Gastroesophageal sphincter (tissue), 4 donors: ENCODE measurements around the gene LTBR. TPM values are rescaled to one million over a fixed set of nuclear protein-coding genes. Genes with fewer than 3 reads are reported as not detected.

Source experiments
- ATAC-seq: fragments of 150-250 bp; one replicate; pipeline ENCODE4 v1.9.1; 2016; ENCODE audit warnings: mild to moderate bottlenecking, moderate library complexity
- H3K27ac ChIP-seq, 4 donors: fragments of 200-600 bp; sonication (generic) in 3 of 4; 1 replicate in 3 of 4; 2 replicates in 1 of 4; pipeline ENCODE4 v1.5.1; 2016 to 2019
- H3K27me3 ChIP-seq: fragments of 200-600 bp; sonication (generic); one replicate; pipeline ENCODE4 v1.5.1; 2019
- H3K36me3 ChIP-seq, 2 donors: fragments of 200-600 bp; sonication (generic); one replicate each; pipeline ENCODE4 v1.5.1; 2019; ENCODE audit warnings: control low read depth in 1 of 2
- H3K4me1 ChIP-seq, 3 donors: fragments of 200-600 bp; sonication (generic); 1 replicate in 2 of 3; 2 replicates in 1 of 3; pipeline ENCODE4 v1.5.1; 2016 to 2019; ENCODE audit warnings: control low read depth in 2 of 3
- H3K4me3 ChIP-seq, 2 donors: fragments of 200-600 bp; sonication (generic); one replicate each; pipeline ENCODE4 v1.5.1; 2019; ENCODE audit warnings: mild to moderate bottlenecking in 1 of 2, moderate library complexity in 1 of 2
- H3K9me3 ChIP-seq, 3 donors: fragments of 200-600 bp; sonication (generic); one replicate each; pipeline ENCODE4 v1.5.1; 2017 to 2019; ENCODE audit warnings: control low read depth in 2 of 3
- CTCF ChIP-seq, 4 experiments: fragments of 200-600 bp in 2 of 4; fragments of 450-650 bp in 2 of 4; sonication (generic) in 1 of 4; IDR thresholded peaks; one replicate each; pipeline ENCODE4 v1.5.1; 2017 to 2019; ENCODE audit warnings: antibody characterized with exemption in 4 of 4, mild to moderate bottlenecking in 2 of 4, moderate library complexity in 2 of 4
- EP300 ChIP-seq: sonication (generic); formaldehyde crosslinking; IDR thresholded peaks from one replicate; pipeline ENCODE4 v1.6.1; 2017; ENCODE audit warnings: antibody characterized with exemption, mild to moderate bottlenecking
- POLR2A ChIP-seq, 2 donors: fragments of 450-650 bp; IDR thresholded peaks; one replicate each; pipeline ENCODE4 v1.6.1; 2017; ENCODE audit warnings: antibody characterized with exemption in 2 of 2, mild to moderate bottlenecking in 2 of 2, moderate library complexity in 1 of 2
- POLR2AphosphoS5 ChIP-seq: sonication (generic); formaldehyde crosslinking; IDR thresholded peaks from one replicate; pipeline ENCODE4 v1.6.1; 2017; ENCODE audit warnings: antibody characterized with exemption
- WGBS, 2 donors: methylation state at CpG; one replicate each; pipeline ENCODE4 v1.1.5; 2018; ENCODE audit warnings: low coverage in 1 of 2; 5-methylcytosine and 5-hydroxymethylcytosine counted together
- total RNA-seq, 4 donors: library from RNA; depleted of rRNA; stranded (reverse); fragments of >200 nt; gene quantifications; one replicate each; pipeline ENCODE4 v1.1.0, GENCODE V29; 2016

Gene LTBR
- total RNA-seq, 4 donors from 2014 or later: 86.5 to 139 (median 119) TPM

GRCh38 chr12:6386491-6386890, 2.5 kb downstream of the LTBR start:
- H3K4me3 ChIP-seq: no peak overlapping the region
- H3K4me1 ChIP-seq: peaks cover 0 to 76% (median 19%) of the 10 kb centered on the region in 3 donors
- WGBS, 2 donors: 40 to 48% methylated on average over 1 of the region's 1 CpG
- no peaks in the 10 kb centered on the region for H3K27me3 ChIP-seq
- TF ChIP-seq POLR2A (IDR thresholded peaks at IDR 0.05) (no peak), EP300 (no peak), POLR2AphosphoS5 (no peak), CTCF (IDR thresholded peaks at IDR 0.05) (no peak)
- H3K9me3 ChIP-seq: no peaks in the 10 kb centered on the region
- H3K27ac ChIP-seq: peak overlapping the region in 3 of 4 donors; percentile 53 to 97 (median 94)
- no peak for ATAC-seq
- peaks cover 0 to 58% of the 10 kb centered on the region in 2 donors for H3K36me3 ChIP-seq

- no peaks in the 10 kb centered on the region for H3K9me3 ChIP-seq
- ATAC-seq: no peak
- H3K4me3 ChIP-seq: no peak overlapping the region
- H3K27me3 ChIP-seq: no peaks in the 10 kb centered on the region
- 75 to 81% methylated on average over 4 to 5 of the region's 7 CpGs for WGBS, 2 donors
- H3K4me1 ChIP-seq: peaks cover 0 to 84% (median 28%) of the 10 kb centered on the region in 3 donors
- H3K36me3 ChIP-seq: peaks cover 0 to 59% of the 10 kb centered on the region in 2 donors
- H3K27ac ChIP-seq: peak overlapping the region in 3 of 4 donors; percentile 29 to 94 (median 83)
- TF ChIP-seq POLR2AphosphoS5 (no peak), CTCF (IDR thresholded peaks at IDR 0.05) (no peak), POLR2A (IDR thresholded peaks at IDR 0.05) (no peak), EP300 (no peak)
Observed at GRCh38 chr12:6387541-6387940, 3.6 kb downstream of the LTBR start.

GRCh38 chr12:6390084-6390799, 6.3 kb downstream of the LTBR start:
- Histone ChIP-seq H3K27me3 (no peaks in the 10 kb centered on the region), H3K9me3 (no peaks in the 10 kb centered on the region), H3K27ac (peak overlapping the region; percentile 14 to 83 (median 76)), H3K4me3 (no peak overlapping the region), H3K36me3 (peaks cover 0 to 59% of the 10 kb centered on the region in 2 donors), H3K4me1 (peaks cover 0 to 67% (median 18%) of the 10 kb centered on the region in 3 donors)
- no peak for ATAC-seq
- WGBS, 2 donors: 48 to 71% methylated on average over 2 to 8 of the region's 15 CpGs
- TF ChIP-seq POLR2AphosphoS5: no peak
- TF ChIP-seq CTCF (IDR thresholded peaks at IDR 0.05): no peak
- TF ChIP-seq POLR2A (IDR thresholded peaks at IDR 0.05): no peak
- TF ChIP-seq EP300: no peak

GRCh38 chr12:6391013-6391412, 7.1 kb downstream of the LTBR start:
- H3K4me1 ChIP-seq: peaks cover 0 to 60% (median 13%) of the 10 kb centered on the region in 3 donors
- WGBS, 2 donors: 50% methylated on average over 1 of the region's 17 CpGs; no CpG with 5 or more reads in 1 of the 2 donors

More at GRCh38 chr12:6391013-6391412, 7.1 kb downstream of the LTBR start:
- Histone ChIP-seq H3K9me3 (no peaks in the 10 kb centered on the region), H3K4me3 (no peak overlapping the region), H3K27ac (peak overlapping the region; percentile 14 to 83 (median 76)), H3K27me3 (no peaks in the 10 kb centered on the region), H3K36me3 (peaks cover 0 to 56% of the 10 kb centered on the region in 2 donors)
- TF ChIP-seq POLR2A (IDR thresholded peaks at IDR 0.05) (no peak), POLR2AphosphoS5 (no peak), CTCF (IDR thresholded peaks at IDR 0.05) (no peak), EP300 (no peak)
- no peak for ATAC-seq
